ENCODE measurements around the gene PKP4.

Gene PKP4

DNA sequence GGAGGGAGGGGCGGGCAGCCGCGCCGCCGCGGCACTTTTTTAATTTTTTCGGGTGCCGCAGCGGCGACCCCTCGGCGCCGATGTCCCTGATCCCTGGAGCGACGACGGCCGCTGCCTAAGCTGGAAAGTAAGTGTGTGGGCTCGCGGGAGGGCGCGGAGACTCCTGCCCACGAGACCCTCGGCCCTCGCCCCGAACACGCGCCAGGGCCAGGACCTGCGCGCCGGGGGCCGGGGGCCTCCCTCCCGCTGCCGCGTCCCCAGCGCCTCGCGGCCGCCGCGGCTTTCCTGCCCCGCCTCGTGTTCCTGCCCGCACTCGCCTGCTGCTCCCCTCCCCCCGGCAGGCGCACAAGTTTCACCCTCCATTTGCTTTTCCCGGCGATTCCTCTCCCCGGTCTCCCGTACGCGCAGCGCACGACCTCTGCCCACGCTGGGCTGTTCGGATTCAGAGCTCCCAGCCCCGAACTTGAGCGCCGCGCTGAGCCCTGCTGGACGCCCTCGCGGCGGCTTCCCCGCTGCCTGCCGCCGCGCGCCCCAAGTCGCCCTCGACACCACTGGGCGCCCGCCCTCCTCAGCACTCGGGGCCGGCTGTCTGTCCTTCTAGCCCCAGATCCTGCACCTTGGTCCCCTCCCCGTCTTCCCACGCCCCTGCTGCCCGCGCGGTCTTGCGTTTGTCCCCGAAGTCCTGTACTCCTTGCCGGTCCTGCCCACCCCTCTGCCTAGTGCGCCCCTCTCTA lies 507 bp downstream of the PKP4 start:
- no peak for TF ChIP-seq POLR2AphosphoS5 (IDR thresholded peaks at IDR 0.05; ENCODE audit: low read depth, low read length)
- TF ChIP-seq SIN3A (IDR thresholded peaks at IDR 0.05; ENCODE audit: borderline replicate concordance, insufficient read depth, low read length), result no peak
- no peak for TF ChIP-seq TAF1 (IDR thresholded peaks at IDR 0.05; ENCODE audit: borderline replicate concordance, insufficient read depth, low read length)
- TF ChIP-seq, protein P1, sequence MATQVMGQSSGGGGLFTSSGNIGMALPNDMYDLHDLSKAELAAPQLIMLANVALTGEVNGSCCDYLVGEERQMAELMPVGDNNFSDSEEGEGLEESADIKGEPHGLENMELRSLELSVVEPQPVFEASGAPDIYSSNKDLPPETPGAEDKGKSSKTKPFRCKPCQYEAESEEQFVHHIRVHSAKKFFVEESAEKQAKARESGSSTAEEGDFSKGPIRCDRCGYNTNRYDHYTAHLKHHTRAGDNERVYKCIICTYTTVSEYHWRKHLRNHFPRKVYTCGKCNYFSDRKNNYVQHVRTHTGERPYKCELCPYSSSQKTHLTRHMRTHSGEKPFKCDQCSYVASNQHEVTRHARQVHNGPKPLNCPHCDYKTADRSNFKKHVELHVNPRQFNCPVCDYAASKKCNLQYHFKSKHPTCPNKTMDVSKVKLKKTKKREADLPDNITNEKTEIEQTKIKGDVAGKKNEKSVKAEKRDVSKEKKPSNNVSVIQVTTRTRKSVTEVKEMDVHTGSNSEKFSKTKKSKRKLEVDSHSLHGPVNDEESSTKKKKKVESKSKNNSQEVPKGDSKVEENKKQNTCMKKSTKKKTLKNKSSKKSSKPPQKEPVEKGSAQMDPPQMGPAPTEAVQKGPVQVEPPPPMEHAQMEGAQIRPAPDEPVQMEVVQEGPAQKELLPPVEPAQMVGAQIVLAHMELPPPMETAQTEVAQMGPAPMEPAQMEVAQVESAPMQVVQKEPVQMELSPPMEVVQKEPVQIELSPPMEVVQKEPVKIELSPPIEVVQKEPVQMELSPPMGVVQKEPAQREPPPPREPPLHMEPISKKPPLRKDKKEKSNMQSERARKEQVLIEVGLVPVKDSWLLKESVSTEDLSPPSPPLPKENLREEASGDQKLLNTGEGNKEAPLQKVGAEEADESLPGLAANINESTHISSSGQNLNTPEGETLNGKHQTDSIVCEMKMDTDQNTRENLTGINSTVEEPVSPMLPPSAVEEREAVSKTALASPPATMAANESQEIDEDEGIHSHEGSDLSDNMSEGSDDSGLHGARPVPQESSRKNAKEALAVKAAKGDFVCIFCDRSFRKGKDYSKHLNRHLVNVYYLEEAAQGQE (IDR thresholded peaks at IDR 0.05; ENCODE audit: insufficient read depth in 1 of 2, low read depth in 2 of 2, low read length in 2 of 2), result no peak
- no peak for TF ChIP-seq FOXP2 (optimal IDR thresholded peaks at IDR 0.05; ENCODE audit: borderline replicate concordance, extremely low read depth, extremely low read length, insufficient read depth)

DNA sequence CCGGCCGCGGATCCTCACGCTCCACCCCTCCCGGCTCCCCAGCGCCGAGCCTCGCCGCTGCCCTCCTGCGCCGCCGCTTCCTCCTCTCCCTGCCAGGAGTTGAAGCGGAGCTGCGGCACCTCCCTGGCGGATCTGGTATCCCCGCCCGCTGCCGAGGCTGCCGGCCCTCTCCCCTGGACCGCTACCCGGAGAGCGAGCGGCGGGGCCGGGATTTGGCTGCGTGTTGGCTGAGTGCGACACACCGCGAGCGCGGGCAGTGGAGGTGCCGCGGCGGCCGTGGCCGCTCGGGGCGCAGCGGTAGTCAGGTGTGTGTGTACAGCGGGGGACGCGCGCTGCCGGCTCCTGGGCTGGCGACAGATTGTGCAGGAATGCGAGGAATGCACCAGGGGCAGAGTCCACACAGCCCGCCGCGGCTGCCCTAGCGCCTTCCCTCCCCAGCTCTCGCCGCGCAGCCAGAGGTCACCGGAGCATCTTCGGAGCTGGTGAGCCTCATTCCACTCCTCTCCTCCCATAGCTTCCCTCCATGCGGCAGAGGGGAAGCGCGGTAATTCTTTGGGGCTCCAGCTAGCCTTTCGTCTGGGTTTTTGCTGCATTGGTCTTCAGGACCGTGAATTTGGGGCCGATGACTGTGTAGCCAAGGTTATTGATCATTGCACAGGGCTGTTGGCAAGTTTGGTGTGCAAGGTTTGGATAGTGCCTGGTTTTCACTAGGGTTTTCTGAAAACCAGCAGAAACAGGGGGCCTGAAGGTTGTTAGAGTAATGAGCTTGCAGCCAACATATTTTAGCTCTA lies 1.3 kb downstream of the PKP4 start:
- TF ChIP-seq FOXP2 (optimal IDR thresholded peaks at IDR 0.05; ENCODE audit: borderline replicate concordance, extremely low read depth, extremely low read length, insufficient read depth), result peak; percentile 83
- no peak for TF ChIP-seq POLR2AphosphoS5 (IDR thresholded peaks at IDR 0.05; ENCODE audit: low read depth, low read length)

DNA sequence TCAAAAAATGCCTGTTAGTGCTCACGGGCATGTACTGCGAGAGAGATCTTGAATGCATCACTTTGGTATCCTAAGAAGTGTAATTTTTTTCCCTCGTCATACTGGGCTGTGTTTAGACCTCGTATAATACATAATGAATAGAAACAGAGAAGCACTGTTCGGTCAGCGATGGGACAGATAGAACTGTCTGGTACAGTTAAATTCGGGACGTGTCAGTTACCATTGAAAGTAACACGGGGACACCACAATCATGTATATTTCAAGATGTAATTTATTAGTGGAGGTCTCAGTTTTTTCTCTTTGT lies 1.8 kb downstream of the PKP4 start:
- TF ChIP-seq FOXP2 (optimal IDR thresholded peaks at IDR 0.05; ENCODE audit: borderline replicate concordance, extremely low read depth, extremely low read length, insufficient read depth) (no peak), SIN3A (IDR thresholded peaks at IDR 0.05; ENCODE audit: borderline replicate concordance, insufficient read depth, low read length) (no peak), TAF1 (IDR thresholded peaks at IDR 0.05; ENCODE audit: borderline replicate concordance, insufficient read depth, low read length) (no peak), POLR2AphosphoS5 (IDR thresholded peaks at IDR 0.05; ENCODE audit: low read depth, low read length) (no peak)
- TF ChIP-seq, protein P1 (IDR thresholded peaks at IDR 0.05; ENCODE audit: insufficient read depth in 1 of 2, low read depth in 2 of 2, low read length in 2 of 2), result no peak

DNA sequence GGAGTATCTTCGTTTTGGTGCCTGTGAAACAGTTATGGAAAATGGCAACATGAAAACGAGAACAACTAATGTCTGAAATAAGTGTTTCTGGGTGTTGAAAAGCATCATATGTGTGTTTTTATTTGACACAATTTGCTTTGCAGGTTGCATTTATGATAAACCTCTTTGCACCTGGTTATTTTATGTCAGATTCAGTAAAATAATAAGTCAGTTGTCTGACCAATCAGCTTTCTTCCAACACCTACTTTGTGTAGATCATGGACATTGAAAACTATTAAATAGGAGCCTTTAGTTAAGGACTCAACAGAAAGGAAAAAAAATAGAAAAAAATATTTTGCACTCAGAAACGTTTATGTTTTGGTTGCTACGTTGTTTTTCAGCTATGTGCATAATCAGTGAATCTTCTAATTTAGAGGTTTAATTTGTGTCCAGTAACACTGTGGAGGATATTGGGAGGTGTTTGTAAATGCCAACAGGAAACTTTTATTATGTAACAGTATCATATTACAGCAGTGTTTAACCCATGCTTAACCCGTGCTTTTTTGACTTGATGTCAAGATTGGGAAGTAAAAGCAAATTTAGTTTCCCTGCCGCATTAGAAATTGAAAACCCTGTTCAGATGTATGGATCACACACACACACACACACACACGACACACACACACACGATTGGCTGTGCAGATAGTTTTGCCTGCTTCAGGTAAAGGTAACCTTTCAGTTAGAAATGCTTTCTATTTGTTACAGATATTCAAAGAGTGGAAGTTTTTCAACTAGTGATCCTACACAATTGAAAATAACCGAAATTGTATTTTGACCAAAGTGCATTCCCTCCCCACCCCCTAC lies 2.6 kb downstream of the PKP4 start:
- TF ChIP-seq FOXP2 (optimal IDR thresholded peaks at IDR 0.05; ENCODE audit: borderline replicate concordance, extremely low read depth, extremely low read length, insufficient read depth) (no peak), TAF1 (IDR thresholded peaks at IDR 0.05; ENCODE audit: borderline replicate concordance, insufficient read depth, low read length) (no peak), SIN3A (IDR thresholded peaks at IDR 0.05; ENCODE audit: borderline replicate concordance, insufficient read depth, low read length) (no peak), POLR2AphosphoS5 (IDR thresholded peaks at IDR 0.05; ENCODE audit: low read depth, low read length) (no peak)
- TF ChIP-seq, protein P1 (IDR thresholded peaks at IDR 0.05; ENCODE audit: insufficient read depth in 1 of 2, low read depth in 2 of 2, low read length in 2 of 2), result no peak

DNA sequence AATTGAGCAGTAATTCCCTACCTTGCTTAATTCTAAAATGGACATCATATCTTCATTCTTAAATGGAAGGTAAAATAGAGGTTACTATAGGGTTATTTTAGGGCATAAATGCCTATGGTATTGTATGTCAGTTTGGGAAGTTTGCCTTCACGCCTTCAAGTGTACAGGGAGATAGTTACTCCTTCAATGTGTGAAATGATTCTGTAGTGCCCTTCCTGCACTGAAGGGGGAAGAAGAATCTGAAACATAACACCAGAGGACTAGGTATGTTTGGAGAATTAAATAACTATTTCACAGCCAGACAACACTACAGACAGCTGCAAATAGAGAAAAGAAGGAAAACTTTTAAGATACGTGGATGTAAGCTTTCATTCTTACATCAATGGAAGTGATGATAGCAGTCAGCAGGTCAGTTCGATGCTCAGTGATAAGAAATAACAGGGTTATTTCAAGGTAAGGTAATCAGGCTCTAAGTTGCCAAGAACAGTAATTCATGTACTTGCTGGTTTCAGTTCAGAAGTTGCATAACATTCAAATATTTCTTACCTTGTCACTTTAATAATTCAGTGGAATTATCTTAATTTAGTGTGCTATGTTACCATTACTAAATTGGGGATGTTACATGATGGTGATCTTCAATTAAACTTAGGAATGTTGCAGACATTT lies 4.0 kb downstream of the PKP4 start:
- TF ChIP-seq TAF1 (IDR thresholded peaks at IDR 0.05; ENCODE audit: borderline replicate concordance, insufficient read depth, low read length) (no peak), SIN3A (IDR thresholded peaks at IDR 0.05; ENCODE audit: borderline replicate concordance, insufficient read depth, low read length) (no peak), POLR2AphosphoS5 (IDR thresholded peaks at IDR 0.05; ENCODE audit: low read depth, low read length) (no peak), FOXP2 (optimal IDR thresholded peaks at IDR 0.05; ENCODE audit: borderline replicate concordance, extremely low read depth, extremely low read length, insufficient read depth) (no peak)
- TF ChIP-seq, protein P1 (IDR thresholded peaks at IDR 0.05; ENCODE audit: insufficient read depth in 1 of 2, low read depth in 2 of 2, low read length in 2 of 2), result no peak
